ENCODE data around the gene PTGS1.

- TF ChIP-seq POLR2AphosphoS5 (IDR thresholded peaks at IDR 0.05) (no peak), POLR2A (IDR thresholded peaks at IDR 0.05) (no peak), CTCF (IDR thresholded peaks at IDR 0.05) (no peak)
Observed at GRCh38 chr9:122333169-122333808, 37.5 kb upstream of the PTGS1 start.

All from upper lobe of left lung (tissue), 4 donors.